ENCODE results near the gene SH3RF1.

DNA sequence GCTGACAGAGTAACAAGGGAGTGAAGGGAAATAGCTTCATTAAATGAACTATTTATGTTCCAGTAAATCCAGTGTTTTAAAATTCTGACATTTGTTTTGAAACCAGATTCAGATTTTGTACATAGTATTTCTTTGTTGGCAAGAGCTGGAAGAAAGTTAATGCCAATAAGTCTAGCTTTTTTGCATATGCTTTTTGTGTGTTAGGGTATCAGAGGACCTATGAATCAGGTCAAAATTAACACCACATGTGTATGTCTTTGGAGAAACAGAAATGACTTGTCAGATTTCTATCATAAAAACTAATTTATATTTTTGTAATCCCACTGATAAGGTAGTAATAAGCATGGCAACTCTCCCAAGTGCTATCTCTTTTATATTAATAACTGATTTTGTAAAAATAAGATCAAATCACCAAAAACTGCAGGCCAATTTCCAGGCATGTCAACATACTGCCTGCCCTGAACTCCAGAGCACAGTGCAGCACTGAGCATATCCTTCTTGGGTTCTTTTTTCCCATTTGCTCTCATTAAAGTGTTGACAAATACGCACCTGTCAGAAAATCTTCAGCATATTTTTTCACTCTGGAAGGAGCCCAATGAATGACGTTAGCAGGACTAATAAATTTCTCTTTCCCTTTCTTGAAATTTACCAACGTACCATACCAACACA, 65.5 kb downstream of the SH3RF1 start:
- no peak for TF ChIP-seq MYC (IDR thresholded peaks at IDR 0.05; ENCODE audit: low read depth, low read length)
- TF ChIP-seq, protein P1, sequence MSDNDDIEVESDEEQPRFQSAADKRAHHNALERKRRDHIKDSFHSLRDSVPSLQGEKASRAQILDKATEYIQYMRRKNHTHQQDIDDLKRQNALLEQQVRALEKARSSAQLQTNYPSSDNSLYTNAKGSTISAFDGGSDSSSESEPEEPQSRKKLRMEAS (IDR thresholded peaks at IDR 0.05; ENCODE audit: low read depth, low read length) = no peak

Measured in NB4 (cell line).